Right cardiac atrium (tissue), 5 donors: Measurements from ENCODE around the gene SUSD6. TPM values are rescaled to one million over a fixed set of nuclear protein-coding genes. Genes with fewer than 3 reads are reported as not detected.
A peak's percentile ranks its signal among the peaks of the same experiment; 100 is the strongest.

Experiments
- ATAC-seq, 2 donors: fragments of 200-7000 bp; cut with Tn5 transposase; one replicate each; pipeline versions ENCODE4 v1.8.0 to v1.9.1; 2020; ENCODE audit warnings: moderate library complexity in 2 of 2, mild to moderate bottlenecking in 1 of 2
- DNase-seq, 3 donors: peaks; one replicate each; pipeline ENCODE4 v3.0.0-alpha.2; 2020
- H3K27ac ChIP-seq: one replicate; pipeline ENCODE4 v1.5.1; 2013; ENCODE audit warnings: mild to moderate bottlenecking, low read length, control low read depth, moderate library complexity
- H3K27me3 ChIP-seq: one replicate; pipeline ENCODE4 v1.6.1; 2013; ENCODE audit not compliant: control insufficient read depth, insufficient read depth
- H3K4me1 ChIP-seq: one replicate; pipeline ENCODE4 v1.6.1; 2013; ENCODE audit warnings: low read length; ENCODE audit not compliant: control insufficient read depth, insufficient read depth
- H3K4me3 ChIP-seq: one replicate; pipeline ENCODE4 v1.5.1; 2013; ENCODE audit warnings: low read length, control low read depth
- H3K9me3 ChIP-seq: one replicate; pipeline ENCODE4 v1.6.1; 2013; ENCODE audit warnings: low read length; ENCODE audit not compliant: control insufficient read depth
- WGBS: extraction: QIAGEN DNeasy Blood & Tissue Kit; methylation state at CpG from one replicate; pipeline ENCODE4 v1.1.7; 2013; 5-methylcytosine and 5-hydroxymethylcytosine counted together
- intact Hi-C, 4 donors: fragments of 100-400 bp; cut with DNase I; formaldehyde crosslinking; loops; one replicate each; pipeline versions ENCODE4 v1.11.0 to v1.14.0; 2022 to 2023
- polyA plus RNA-seq: library from polyadenylated mRNA; stranded (reverse); fragments of 200-250 nt; gene quantifications from one replicate; pipeline ENCODE4 v1.2.3, GENCODE V29; 2013
- total RNA-seq, 4 donors: library from RNA; stranded (reverse); fragmentation: NEBNext Ultra II Directional; extraction: Animal tissue kit (Norgen Biotek cat#: 25700); gene quantifications; one replicate each; pipeline ENCODE4 v1.2.1, GENCODE V29; 2021
- donor health status: healthy with polysubstance abuse.
- donor health status: DM: no; HTN: yes; CAD: no.
- donor health status: DM: no; HTN: no; CAD: no.
- donor health status: DM: no; HTN: yes; CAD: no; lungs with severe emphysema.
- donor health status: DM: yes; HTN: yes; CAD: no.

Gene SUSD6
- total and polyA plus RNA-seq, 5 donors = 9.1 to 25.9 (median 22.0) TPM

GRCh38 chr14:69664865-69665526 is 53.6 kb downstream of the SUSD6 start:
- ATAC-seq (peak; percentile 51 to 74), DNase-seq (peak in 1 of 3 donors; percentile 71)
- Histone ChIP-seq H3K27ac (peak overlapping the region; percentile 64), H3K9me3 (no peaks in the 10 kb centered on the region), H3K27me3 (no peaks in the 10 kb centered on the region), H3K4me3 (no peak overlapping the region), H3K4me1 (peaks cover 37% of the 10 kb centered on the region)
- WGBS = 61% methylated on average over 7 of the region's 7 CpGs
- intact Hi-C loops = no loop called here

DNA sequence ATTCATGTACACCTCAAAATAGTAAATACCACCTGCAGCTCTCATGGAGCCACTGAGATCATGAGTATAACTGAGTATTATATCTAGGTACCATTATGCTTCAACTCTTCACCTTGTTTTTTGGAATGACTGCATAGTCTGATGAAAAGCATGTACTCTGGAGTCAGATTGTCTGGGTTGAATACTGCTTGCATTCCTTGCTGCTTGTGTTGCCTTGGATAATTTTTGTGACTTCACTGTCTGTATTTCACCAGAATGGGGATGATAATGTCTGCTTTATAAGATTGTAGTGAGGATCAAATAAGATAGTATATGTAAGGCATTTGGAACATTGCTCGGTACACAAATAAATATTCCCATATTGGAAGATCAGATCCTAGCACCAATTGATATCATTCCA is 54.2 kb downstream of the SUSD6 start:
- 52% methylated on average over 1 of the region's 1 CpG for WGBS
- Histone ChIP-seq H3K9me3 (no peaks in the 10 kb centered on the region), H3K27me3 (no peaks in the 10 kb centered on the region), H3K4me1 (peaks cover 42% of the 10 kb centered on the region), H3K27ac (peak overlapping the region; percentile 19), H3K4me3 (no peak overlapping the region)
- DNase-seq (no peak), ATAC-seq (no peak)
- intact Hi-C loops = no loop called here

DNA sequence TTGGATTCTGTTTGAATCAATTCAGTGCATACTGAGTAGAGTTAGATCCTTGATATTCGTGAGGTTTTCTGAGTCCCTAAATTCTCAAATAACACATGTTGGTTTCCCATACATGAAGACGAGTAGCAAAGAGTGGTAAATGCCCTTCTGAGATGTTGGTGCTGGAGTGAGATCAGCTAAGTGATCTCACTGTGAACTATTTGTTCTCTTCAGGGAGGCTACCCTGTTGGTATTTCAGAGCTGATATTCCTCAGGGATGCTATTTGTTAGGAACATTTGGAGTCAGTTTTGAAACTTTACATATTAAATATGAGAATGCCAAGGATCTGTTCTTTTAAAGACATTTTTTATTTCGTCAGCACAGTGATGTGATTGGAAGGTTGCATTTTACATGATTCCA is 54.7 kb downstream of the SUSD6 start:
- Histone ChIP-seq H3K4me1 (peaks cover 43% of the 10 kb centered on the region), H3K27ac (peak overlapping the region; percentile 19), H3K4me3 (no peak overlapping the region), H3K27me3 (no peaks in the 10 kb centered on the region), H3K9me3 (no peaks in the 10 kb centered on the region)
- 38% methylated on average over 3 of the region's 3 CpGs for WGBS
- no peak for DNase-seq
- ATAC-seq = peak in 1 of 2 donors; percentile 28
- intact Hi-C loops = no loop called here

GRCh38 chr14:69666690-69667211 is 55.4 kb downstream of the SUSD6 start:
- Histone ChIP-seq H3K27ac (peak overlapping the region; percentile 90), H3K27me3 (no peaks in the 10 kb centered on the region), H3K9me3 (no peaks in the 10 kb centered on the region), H3K4me1 (peaks cover 46% of the 10 kb centered on the region), H3K4me3 (no peak overlapping the region)
- 68% methylated on average over 2 of the region's 2 CpGs for WGBS
- no peak for DNase-seq
- peak; percentile 22 to 60 for ATAC-seq
- intact Hi-C loops = no loop called here

DNA sequence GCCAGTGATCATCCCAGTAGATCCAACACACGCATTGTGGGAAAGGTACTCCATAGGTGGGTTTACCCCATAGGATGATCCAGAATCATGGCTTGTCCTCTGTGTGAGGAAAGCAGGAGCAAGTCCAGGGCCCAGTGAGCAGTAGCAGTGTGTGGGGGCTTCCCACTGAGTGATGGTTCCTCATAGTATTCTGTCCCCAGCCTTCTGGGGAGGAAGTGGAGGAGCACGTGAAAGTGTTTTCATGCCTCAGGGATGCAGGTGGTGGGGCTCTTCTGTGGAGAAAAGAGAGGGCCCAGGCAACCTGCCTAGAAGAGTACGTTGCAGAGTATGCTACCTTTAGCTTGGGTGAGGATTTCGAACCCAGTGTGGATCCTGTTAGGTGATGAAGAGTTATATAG is 56.5 kb downstream of the SUSD6 start:
- WGBS = 82% methylated on average over 4 of the region's 4 CpGs
- peaks cover 52% of the 10 kb centered on the region for H3K4me1 ChIP-seq
- no peak overlapping the region for H3K4me3 ChIP-seq
- intact Hi-C loops = no loop called here
- no peak for ATAC-seq
- H3K27me3 ChIP-seq = no peaks in the 10 kb centered on the region
- no peak overlapping the region for H3K27ac ChIP-seq
- no peaks in the 10 kb centered on the region for H3K9me3 ChIP-seq
- DNase-seq = no peak

DNA sequence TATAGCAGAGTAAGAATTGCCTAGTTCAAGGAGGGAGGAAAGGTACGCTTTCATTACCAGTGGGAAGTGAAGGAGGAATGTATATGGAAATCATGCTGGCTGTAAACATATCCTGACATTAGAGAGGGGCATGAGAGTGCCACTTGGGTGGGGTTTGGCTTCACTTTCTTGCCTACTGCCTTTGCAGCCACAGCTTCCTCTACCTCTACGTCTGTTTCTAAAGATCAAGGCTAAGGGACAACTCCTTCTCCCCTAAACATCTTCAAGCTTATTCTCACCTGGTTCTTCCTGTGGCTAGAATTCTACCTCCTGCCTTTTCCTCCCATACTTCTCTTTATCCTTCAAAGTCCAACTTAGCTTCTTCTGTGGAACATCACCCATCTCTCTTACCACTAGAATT is 58.0 kb downstream of the SUSD6 start:
- DNase-seq (no peak), ATAC-seq (no peak)
- intact Hi-C loops = no loop called here
- no peak overlapping the region for H3K27ac ChIP-seq
- H3K27me3 ChIP-seq = no peaks in the 10 kb centered on the region
- H3K4me1 ChIP-seq = peaks cover 59% of the 10 kb centered on the region
- 89% methylated on average over 2 of the region's 2 CpGs for WGBS
- H3K9me3 ChIP-seq = no peaks in the 10 kb centered on the region
- no peak overlapping the region for H3K4me3 ChIP-seq

DNA sequence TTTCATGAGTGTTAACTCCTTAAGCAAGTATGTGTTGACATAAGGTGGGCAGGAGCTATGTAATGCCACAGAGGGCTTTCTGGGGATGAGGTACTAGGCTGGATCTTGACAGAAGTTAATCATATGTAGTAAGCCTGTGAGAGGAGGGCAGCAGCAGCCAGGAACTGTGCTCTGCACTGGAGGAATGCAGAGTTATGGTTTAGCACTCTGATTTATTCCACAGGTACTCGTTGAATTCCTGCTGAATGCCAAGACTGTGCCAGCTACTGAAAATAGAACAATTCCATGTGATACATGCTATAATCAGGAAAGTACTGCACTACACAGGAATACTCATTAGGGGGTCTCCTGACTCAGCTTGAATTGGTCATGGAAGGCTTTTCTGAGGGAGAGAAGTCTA is 58.7 kb downstream of the SUSD6 start:
- WGBS = 49% methylated on average over 1 of the region's 1 CpG
- H3K9me3 ChIP-seq = no peaks in the 10 kb centered on the region
- no peak overlapping the region for H3K4me3 ChIP-seq
- DNase-seq = no peak
- intact Hi-C loops = no loop called here
- ATAC-seq = no peak
- H3K4me1 ChIP-seq = peaks cover 57% of the 10 kb centered on the region
- H3K27ac ChIP-seq = no peak overlapping the region
- H3K27me3 ChIP-seq = no peaks in the 10 kb centered on the region

DNA sequence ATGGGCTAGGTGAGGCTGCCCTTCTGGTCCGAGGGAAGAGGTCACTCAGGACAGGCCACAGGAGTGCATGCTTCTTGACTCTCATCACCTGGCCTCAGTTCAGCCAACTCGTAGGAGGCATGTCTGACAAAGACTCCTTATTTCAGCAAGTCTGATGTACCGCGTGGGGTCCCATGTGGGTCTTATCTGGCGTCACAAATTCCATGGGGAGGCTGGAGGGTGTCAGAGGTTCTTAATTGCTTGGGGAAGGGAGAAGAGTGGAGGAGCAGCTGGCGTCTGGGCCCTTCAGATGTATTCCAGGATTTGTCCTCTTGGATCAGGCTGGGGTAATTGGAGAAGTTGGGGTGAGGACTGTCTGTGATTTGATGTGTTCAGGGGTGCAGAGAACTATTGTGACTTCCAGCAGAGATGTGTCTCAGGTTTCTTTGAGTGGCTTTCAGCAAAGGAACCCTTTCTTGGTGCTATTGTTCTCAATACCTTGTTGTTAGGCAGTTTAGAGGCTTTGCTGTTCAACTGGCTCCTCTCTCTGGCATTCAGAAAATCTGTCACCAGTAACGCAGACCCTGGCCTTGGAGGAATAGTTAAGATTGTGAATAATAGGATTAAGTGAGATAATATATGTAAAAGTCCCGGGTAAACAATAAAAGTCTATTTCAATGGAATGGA is 60.1 kb downstream of the SUSD6 start:
- no peak overlapping the region for H3K27ac ChIP-seq

DNA sequence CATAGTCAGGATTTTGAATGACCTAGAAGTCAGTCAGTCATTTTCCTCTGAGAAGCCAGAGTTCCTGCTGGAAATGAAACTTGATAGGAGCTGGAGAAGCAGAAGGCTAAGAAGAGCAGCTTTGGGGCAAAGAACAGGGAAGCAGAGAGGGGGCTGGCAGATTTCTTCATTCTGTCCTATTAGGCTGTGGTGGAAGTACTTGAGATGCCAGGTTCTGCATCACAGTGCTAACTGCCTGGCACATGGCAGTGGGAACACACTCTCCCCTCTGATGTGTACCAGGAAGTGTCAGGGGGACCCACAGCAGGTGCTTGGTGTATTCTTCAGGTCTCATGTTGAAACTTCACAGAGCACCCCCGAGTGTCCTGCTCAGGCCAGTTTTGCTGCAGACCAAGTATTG is 61.0 kb downstream of the SUSD6 start:
- no peak for DNase-seq
- Histone ChIP-seq H3K9me3 (no peaks in the 10 kb centered on the region), H3K4me1 (peaks cover 46% of the 10 kb centered on the region), H3K27me3 (no peaks in the 10 kb centered on the region), H3K4me3 (no peak overlapping the region), H3K27ac (no peak overlapping the region)
- intact Hi-C loops = no loop called here
- WGBS = 80% methylated on average over 1 of the region's 1 CpG
- peak in 1 of 2 donors; percentile 28 for ATAC-seq

More for the DNA sequence above, 60.1 kb downstream of the SUSD6 start:
- H3K9me3 ChIP-seq = no peaks in the 10 kb centered on the region
- H3K27me3 ChIP-seq = no peaks in the 10 kb centered on the region
- DNase-seq = no peak
- 62% methylated on average over 8 of the region's 8 CpGs for WGBS
- no peak for ATAC-seq
- intact Hi-C loops = no loop called here
- peaks cover 50% of the 10 kb centered on the region for H3K4me1 ChIP-seq
- H3K4me3 ChIP-seq = no peak overlapping the region

GRCh38 chr14:69673104-69673503 is 61.7 kb downstream of the SUSD6 start:
- H3K27ac ChIP-seq = peak overlapping the region; percentile 37

GRCh38 chr14:69673578-69674305 is 62.3 kb downstream of the SUSD6 start:
- Histone ChIP-seq H3K4me3 (no peak overlapping the region), H3K27ac (peak overlapping the region; percentile 61), H3K9me3 (no peaks in the 10 kb centered on the region), H3K4me1 (peaks cover 42% of the 10 kb centered on the region), H3K27me3 (no peaks in the 10 kb centered on the region)
- ATAC-seq (peak; percentile 20 to 27), DNase-seq (peak in 1 of 3 donors; percentile 47)
- 36% methylated on average over 9 of the region's 9 CpGs for WGBS
- intact Hi-C loops = no loop called here

More at GRCh38 chr14:69673104-69673503, 61.7 kb downstream of the SUSD6 start:
- Histone ChIP-seq H3K27me3 (no peaks in the 10 kb centered on the region), H3K9me3 (no peaks in the 10 kb centered on the region), H3K4me1 (peaks cover 43% of the 10 kb centered on the region), H3K4me3 (no peak overlapping the region)
- intact Hi-C loops = no loop called here
- ATAC-seq (no peak), DNase-seq (no peak)
